Ecto neural progenitor cell (in vitro differentiated cells): Measurements from ENCODE around the gene SDF4.

Experiments used
- DNase-seq: peaks from one replicate; pipeline ENCODE4 v3.0.0-alpha.2; 2018; ENCODE audit warnings: low spot score

Gene SDF4

GRCh38 chr1:1231400-1232207 lies at the start of gene SDF4:
SDF4 (minus strand) TSS chr1:1232001; CDS start chr1:1228772, 3,229 bp downstream.
- DNase-seq: peak; percentile 97

- DNase-seq: no peak
Measured at GRCh38 chr1:1280782-1281481, 49.1 kb upstream of the SDF4 start.

GRCh38 chr1:1279028-1279427 lies 47.2 kb upstream of the SDF4 start:
- DNase-seq: no peak

GRCh38 chr1:1278620-1279019 lies 46.8 kb upstream of the SDF4 start:
- no peak for DNase-seq

GRCh38 chr1:1275836-1276235 lies 44.0 kb upstream of the SDF4 start:
- DNase-seq: no peak

GRCh38 chr1:1274931-1275431 lies 43.2 kb upstream of the SDF4 start:
- no peak for DNase-seq

GRCh38 chr1:1274299-1274930 lies 42.6 kb upstream of the SDF4 start:
- no peak for DNase-seq

GRCh38 chr1:1273512-1274298 lies 41.9 kb upstream of the SDF4 start, which contains the start of gene UBE2J2:
UBE2J2 (minus strand) TSS chr1:1273854; CDS start chr1:1267992, 5,862 bp downstream.
- peak; percentile 97 for DNase-seq

- no peak for DNase-seq
Measured at GRCh38 chr1:1273209-1273511, 41.4 kb upstream of the SDF4 start.

GRCh38 chr1:1272341-1273208 lies 40.8 kb upstream of the SDF4 start:
- DNase-seq: no peak

GRCh38 chr1:1270813-1271212 lies 39.0 kb upstream of the SDF4 start:
- no peak for DNase-seq

- no peak for DNase-seq
Measured at GRCh38 chr1:1268284-1268682, 36.5 kb upstream of the SDF4 start.

- no peak for DNase-seq
Measured at GRCh38 chr1:1267488-1268283, 35.9 kb upstream of the SDF4 start.

GRCh38 chr1:1264868-1265272 lies 33.1 kb upstream of the SDF4 start:
- DNase-seq: no peak

GRCh38 chr1:1264026-1264425 lies 32.2 kb upstream of the SDF4 start:
- DNase-seq: no peak

GRCh38 chr1:1262758-1263157 lies 31.0 kb upstream of the SDF4 start:
- no peak for DNase-seq

- DNase-seq: no peak
Measured at GRCh38 chr1:1262071-1262470, 30.3 kb upstream of the SDF4 start.

GRCh38 chr1:1260843-1261560 lies 29.2 kb upstream of the SDF4 start:
- no peak for DNase-seq

- DNase-seq: no peak
Measured at GRCh38 chr1:1259951-1260600, 28.3 kb upstream of the SDF4 start.
